GM19238 (cell line): Measurements from ENCODE around the gene RGPD8.
"Not testable (repeated sequence)": the region's sequence is repeated elsewhere in the genome, so short reads cannot be mapped to it uniquely, and the experiment has no call there.

Source experiments
- DNase-seq: peaks from one replicate; pipeline ENCODE4 v3.0.0; 2011; ENCODE audit warnings: low spot score; ENCODE audit not compliant: insufficient read length

Gene RGPD8

GRCh38 chr2:112435716-112436431 is 2.4 kb upstream of the RGPD8 start:
- not testable (repeated sequence) for DNase-seq

GRCh38 chr2:112434890-112435715 is 1.7 kb upstream of the RGPD8 start:
- not testable (repeated sequence) for DNase-seq

GRCh38 chr2:112433932-112434730 is 686 bp upstream of the RGPD8 start:
- DNase-seq, result no peak

GRCh38 chr2:112432735-112433479 is 538 bp downstream of the RGPD8 start:
- not testable (repeated sequence) for DNase-seq

- not testable (repeated sequence) for DNase-seq
Observed at GRCh38 chr2:112432390-112432734, 1.1 kb downstream of the RGPD8 start.

GRCh38 chr2:112431587-112432295 is 1.7 kb downstream of the RGPD8 start:
- not testable (repeated sequence) for DNase-seq

- not testable (repeated sequence) for DNase-seq
Observed at GRCh38 chr2:112424553-112424952, 8.9 kb downstream of the RGPD8 start.

- DNase-seq, result not testable (repeated sequence)
Observed at GRCh38 chr2:112416860-112417259, 16.6 kb downstream of the RGPD8 start.

- not testable (repeated sequence) for DNase-seq
Observed at GRCh38 chr2:112360055-112360454, 73.4 kb downstream of the RGPD8 start.

GRCh38 chr2:112354335-112354734 is 79.1 kb downstream of the RGPD8 start:
- not testable (repeated sequence) for DNase-seq

GRCh38 chr2:112352809-112353603 is 80.4 kb downstream of the RGPD8 start:
- DNase-seq, result not testable (repeated sequence)

- DNase-seq, result not testable (repeated sequence)
Observed at GRCh38 chr2:112352292-112352691, 81.2 kb downstream of the RGPD8 start.

- DNase-seq, result no peak
Observed at GRCh38 chr2:112345030-112346027, 88.1 kb downstream of the RGPD8 start.

GRCh38 chr2:112343827-112344585 is 89.4 kb downstream of the RGPD8 start:
- no peak for DNase-seq

GRCh38 chr2:112342067-112342550 is 91.3 kb downstream of the RGPD8 start:
- no peak for DNase-seq

GRCh38 chr2:112340475-112341267 is 92.8 kb downstream of the RGPD8 start:
- no peak for DNase-seq

GRCh38 chr2:112339986-112340385 is 93.5 kb downstream of the RGPD8 start:
- no peak for DNase-seq
